Vagina (tissue), 2 donors: ENCODE data around the gene EPM2AIP1.

Experiments used
- POLR2AphosphoS5 ChIP-seq, 2 donors: sonication (generic); formaldehyde crosslinking; IDR thresholded peaks; one replicate each; pipeline ENCODE4 v1.9.0; 2017; ENCODE audit warnings: antibody characterized with exemption in 2 of 2, mild to moderate bottlenecking in 2 of 2, low read depth in 1 of 2; ENCODE audit not compliant: insufficient read depth in 1 of 2
- TF ChIP-seq, protein P1 (sequence below), 3 experiments: fragments of 450-650 bp in 2 of 3; fragments of 200-600 bp in 1 of 3; sonication (generic) in 1 of 3; IDR thresholded peaks; one replicate each; pipeline ENCODE4 v1.5.1; 2017 to 2019; ENCODE audit warnings: antibody characterized with exemption in 3 of 3, mild to moderate bottlenecking in 2 of 3, moderate library complexity in 2 of 3

DNA sequence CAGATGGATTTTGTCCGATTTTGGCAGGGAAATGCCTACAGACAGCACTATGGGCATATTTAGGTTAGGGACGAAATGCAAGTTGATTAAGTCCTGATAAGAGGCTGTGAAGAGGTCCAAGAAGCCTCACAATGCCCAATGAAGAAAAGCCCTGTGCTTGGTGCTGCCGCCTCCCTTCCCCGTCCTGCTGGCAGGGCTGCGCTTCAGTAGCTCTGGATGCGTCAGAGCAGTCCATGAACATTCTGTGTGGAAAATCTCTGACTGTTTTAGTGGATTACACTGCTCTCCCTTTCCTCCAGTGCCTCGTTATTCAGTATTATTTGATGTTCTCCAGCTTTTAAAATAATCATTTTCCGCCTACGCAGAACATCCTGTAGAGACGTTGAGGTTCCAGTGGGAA lies 40.0 kb upstream of the EPM2AIP1 start:
- TF ChIP-seq, protein P1, sequence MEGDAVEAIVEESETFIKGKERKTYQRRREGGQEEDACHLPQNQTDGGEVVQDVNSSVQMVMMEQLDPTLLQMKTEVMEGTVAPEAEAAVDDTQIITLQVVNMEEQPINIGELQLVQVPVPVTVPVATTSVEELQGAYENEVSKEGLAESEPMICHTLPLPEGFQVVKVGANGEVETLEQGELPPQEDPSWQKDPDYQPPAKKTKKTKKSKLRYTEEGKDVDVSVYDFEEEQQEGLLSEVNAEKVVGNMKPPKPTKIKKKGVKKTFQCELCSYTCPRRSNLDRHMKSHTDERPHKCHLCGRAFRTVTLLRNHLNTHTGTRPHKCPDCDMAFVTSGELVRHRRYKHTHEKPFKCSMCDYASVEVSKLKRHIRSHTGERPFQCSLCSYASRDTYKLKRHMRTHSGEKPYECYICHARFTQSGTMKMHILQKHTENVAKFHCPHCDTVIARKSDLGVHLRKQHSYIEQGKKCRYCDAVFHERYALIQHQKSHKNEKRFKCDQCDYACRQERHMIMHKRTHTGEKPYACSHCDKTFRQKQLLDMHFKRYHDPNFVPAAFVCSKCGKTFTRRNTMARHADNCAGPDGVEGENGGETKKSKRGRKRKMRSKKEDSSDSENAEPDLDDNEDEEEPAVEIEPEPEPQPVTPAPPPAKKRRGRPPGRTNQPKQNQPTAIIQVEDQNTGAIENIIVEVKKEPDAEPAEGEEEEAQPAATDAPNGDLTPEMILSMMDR (IDR thresholded peaks at IDR 0.05) = no peak
- TF ChIP-seq POLR2AphosphoS5 (IDR thresholded peaks at IDR 0.05; ENCODE audit: insufficient read depth in 1 of 2, low read depth in 1 of 2) = no peak
